ENCODE data around the gene GIMD1.

Gene GIMD1

DNA sequence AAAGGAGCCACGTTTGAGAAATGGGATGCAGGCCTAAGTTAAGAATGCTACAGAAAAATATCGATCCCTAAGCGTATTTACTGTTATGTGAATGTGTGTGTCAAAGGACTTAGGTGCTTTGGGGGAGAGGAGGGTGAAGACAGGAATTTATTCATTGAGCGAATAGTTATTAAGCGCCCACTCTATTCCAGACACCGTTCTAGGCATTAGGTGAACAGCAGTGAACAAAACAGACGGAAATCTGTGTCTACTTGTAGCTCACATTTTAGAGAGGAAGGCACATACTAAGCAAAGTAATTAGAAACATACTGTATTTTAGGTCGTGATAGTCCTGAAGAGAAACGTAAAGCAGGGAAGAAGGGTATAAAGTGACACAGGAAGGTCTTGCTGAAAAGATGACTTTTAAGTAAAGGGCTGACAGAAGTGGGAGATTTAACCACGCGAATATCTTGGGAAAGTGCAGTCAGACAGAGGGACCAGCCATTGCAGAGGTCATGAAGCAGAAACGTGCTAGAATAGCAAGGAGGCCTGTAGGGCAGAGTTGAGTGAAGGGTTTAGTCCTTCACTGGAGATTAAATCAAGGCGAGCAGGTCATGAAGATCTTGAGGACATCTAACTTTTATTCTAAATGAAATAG lies 51.7 kb downstream of the GIMD1 start:
- peak in 2 of 42 donors; percentile 6 to 9 for DNase-seq
- intact Hi-C loops (cut with DNase I): no loop called here

DNA sequence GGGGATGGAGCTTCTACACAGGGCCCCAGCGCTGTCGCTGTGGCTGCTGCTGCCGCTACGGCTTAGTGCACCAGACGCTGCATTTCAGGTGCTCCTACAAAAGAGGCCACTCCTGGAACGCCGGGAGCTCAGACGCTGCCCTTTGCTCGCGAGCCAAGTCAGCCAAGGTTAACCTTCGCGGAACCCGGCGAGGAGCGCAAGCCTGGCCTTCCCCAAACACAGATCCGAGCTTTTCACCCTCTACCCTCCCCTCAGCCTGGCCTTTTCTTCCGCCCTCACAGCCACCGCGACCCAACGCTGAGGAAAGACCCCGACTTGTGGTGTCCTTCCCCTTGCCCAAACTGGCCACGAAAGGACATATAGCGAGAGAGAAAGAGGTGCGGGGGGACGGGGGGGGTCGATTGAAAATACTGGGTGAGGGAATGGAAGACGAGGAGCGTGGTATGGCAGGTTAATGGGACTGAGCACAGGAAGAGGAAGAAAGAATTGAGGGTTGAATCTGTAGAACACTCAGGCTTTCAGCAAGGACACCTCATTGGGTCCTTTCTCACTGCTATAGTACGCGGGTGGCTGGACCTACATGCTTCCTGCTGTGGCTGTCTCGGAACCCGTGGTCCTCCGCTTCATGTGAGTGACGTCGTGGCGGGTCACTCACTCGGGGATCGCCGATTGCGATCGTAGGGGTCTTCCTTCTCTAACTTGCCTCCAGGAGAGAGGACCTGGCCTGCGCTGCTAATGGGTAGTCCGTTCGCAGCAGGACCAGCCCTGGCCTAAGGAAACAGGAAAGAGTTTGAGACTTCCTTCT lies 52.4 kb downstream of the GIMD1 start, which contains the start of the genes AIMP1 and TBCK:
Gene AIMP1 (plus strand): TSS at position 583 of the 805 bp plus-strand sequence. CDS start 8,460 bp downstream, outside the sequence.
Gene TBCK (minus strand): TSS at position 242 of the 805 bp plus-strand sequence. CDS start 7,249 bp downstream, outside the sequence.
- peak; percentile 83 to 96 (median 90) for DNase-seq
- intact Hi-C loops (cut with DNase I): no loop called here

DNA sequence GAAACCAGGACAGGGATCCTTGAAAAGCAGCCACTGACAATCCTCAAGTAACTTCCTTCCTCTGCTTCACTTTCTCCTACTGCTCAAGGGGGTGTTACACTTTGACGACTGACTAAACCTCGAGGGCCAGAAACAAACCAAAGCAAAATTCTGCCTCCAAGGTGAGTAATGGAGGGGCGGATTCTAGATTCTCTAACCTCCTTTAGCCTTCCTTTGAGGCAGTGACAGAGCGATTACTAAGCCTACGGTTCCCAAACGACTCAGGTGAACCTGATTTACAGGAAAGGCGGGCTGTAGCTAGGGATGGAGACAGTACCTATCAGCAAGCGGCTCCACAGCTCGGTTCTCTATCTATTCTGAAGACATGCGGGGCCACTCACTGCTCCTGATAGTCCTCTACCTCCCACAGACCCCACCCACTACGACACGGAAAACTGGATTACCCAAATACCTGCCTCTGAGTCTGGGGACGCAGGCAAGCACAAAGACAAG lies 53.1 kb downstream of the GIMD1 start:
- intact Hi-C loops (cut with DNase I): no loop called here
- peak in 10 of 42 donors; percentile 4 to 65 (median 44) for DNase-seq

DNA sequence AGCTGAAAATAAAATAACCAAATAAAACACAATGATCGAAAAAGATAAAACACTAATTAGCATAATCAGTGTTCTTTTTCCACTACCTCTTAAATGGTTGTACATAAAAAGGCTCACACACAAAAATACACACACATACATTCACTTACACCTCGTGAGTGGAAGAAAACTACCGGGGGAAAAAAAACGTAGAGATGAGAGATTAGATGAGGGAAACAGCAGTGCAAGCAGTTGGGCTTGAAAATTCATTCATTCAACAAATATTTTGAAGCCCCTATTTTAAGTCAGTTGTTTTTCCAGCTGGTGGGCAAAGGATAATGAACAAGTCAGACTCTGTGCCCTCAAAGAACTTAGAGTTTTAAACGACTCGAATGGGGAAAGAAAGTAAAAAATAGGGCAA lies 53.6 kb downstream of the GIMD1 start:
- no peak for DNase-seq
- intact Hi-C loops (cut with DNase I): no loop called here

DNA sequence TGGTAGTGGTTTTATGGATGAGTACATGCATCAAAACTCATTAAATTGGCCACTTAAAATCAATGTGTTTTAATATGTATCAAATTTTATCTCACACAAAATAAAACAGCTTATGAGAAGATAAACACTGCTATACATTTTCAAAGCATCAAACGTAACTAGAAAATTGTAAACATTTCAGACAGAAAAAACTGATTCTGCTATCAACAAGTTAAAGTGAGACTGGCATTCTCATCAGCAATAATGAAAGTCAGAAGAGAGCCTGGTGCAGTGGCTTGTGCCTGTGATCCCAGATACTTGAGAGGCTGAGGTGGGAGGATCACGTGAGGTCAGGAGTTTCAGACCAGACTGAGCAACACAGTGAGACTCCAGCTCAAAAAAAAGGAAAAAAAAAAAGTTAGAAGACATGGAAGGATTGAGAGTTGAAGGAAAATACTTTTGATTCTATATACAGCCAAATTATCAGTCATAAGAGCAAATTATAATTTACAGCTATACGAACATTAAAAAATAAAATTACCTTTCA lies 55.5 kb downstream of the GIMD1 start:
- no peak for DNase-seq
- intact Hi-C loops (cut with DNase I): no loop called here

DNA sequence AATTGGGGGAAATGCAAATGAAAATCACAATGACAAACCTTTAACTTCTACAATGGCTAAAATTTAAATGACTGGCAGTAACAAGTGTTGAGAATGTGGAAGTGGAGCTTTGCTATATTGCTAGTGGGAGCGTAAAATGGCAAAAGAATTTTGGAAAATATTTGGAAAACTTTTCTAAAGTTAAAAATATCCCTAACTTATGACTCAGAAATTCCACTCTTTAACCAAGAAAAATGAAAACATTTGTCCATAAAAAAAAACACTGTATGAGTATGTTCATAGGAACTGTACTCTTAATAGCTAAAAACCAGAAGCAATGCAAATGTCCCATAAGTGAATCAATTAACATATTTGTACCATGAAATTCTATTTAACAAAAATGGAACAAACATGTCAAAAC lies 56.2 kb downstream of the GIMD1 start:
- no peak for DNase-seq
- intact Hi-C loops (cut with DNase I): no loop called here
